HG03378 (cell line): ENCODE results near the gene ZSCAN21.

ENCODE experiments used
- ATAC-seq: cut with Tn5 transposase; IDR thresholded peaks from one replicate; pipeline ENCODE4 v1.9.1; 2021; ENCODE audit warnings: mild to moderate bottlenecking, moderate library complexity; ENCODE audit not compliant: unreplicated experiment

The ZSCAN21 gene

DNA sequence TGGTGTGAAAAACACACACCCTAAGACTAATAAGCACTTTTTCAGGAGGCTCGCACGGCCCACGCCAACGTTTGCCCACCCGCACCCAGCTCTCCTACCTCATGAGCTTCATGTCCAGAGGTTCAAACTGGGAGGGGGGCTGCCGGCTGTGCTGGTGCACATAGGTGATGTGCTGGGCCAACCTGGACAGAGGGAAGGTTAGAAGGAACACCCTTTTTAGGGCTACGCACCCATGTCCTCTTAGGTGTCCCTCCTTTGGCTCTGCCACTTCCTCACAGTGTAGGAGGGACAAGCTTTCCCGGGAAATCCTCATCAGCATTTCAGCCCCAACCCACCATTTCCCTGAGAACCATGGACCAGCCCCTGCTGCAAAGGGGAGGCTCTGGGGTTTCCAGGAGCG, 45.7 kb downstream of the ZSCAN21 start:
- ATAC-seq: no peak

DNA sequence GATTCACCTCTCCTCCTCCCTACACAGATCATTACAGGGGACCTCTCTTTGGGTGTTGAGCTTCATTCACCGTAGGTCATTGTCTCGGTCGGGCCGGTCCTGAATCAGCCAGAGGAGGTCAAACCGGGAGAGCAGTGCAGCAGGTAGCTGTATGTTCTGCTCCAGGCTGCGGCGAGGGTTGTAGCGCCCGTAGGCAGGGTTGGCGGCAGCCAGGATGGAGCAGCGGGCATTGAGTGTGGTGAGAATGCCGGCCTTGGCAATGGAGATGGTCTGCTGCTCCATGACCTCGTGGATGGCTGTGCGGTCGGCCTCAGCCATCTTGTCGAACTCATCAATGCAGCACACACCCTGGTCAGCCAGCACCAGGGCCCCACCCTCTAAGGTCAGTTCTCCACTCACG, 46.1 kb downstream of the ZSCAN21 start:
- ATAC-seq: no peak

DNA sequence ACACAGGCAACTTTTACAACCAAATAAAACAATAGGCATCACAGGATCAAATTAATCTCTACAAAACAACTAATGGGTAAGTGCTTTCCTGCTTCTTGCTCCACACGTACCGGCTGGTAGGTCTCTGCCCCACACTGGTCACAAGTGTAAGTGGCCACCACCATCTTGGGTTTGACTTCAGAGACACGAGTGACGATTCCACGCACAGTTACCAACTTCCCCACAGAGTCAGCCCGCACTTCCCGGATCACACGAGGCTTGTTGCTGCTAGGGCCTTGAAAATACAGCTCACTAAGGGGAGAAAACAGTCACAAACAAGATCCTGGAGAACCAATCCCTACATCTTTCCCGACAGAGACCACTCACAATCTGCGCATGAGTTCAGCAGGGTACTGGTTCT, 49.3 kb downstream of the ZSCAN21 start:
- ATAC-seq: no peak

DNA sequence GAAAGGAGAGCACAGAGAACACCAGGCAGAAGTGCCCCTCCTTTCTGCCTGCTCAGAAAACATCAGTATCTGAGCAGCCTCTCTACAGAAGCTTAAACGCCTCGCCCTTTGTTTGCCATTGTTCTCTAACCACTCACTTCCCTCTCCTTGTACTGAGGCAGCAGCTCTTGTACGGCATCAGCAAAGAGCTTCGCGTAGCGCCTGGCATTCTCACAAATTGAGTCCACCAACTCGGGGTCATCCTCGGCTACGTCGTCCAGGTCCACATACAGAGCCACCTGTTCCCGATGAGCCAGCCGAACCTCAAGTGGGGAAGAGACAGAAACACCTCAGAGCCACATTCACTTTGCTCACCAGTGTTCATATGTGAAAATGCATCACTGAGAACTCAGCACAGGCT, 49.9 kb downstream of the ZSCAN21 start:
- ATAC-seq: no peak

DNA sequence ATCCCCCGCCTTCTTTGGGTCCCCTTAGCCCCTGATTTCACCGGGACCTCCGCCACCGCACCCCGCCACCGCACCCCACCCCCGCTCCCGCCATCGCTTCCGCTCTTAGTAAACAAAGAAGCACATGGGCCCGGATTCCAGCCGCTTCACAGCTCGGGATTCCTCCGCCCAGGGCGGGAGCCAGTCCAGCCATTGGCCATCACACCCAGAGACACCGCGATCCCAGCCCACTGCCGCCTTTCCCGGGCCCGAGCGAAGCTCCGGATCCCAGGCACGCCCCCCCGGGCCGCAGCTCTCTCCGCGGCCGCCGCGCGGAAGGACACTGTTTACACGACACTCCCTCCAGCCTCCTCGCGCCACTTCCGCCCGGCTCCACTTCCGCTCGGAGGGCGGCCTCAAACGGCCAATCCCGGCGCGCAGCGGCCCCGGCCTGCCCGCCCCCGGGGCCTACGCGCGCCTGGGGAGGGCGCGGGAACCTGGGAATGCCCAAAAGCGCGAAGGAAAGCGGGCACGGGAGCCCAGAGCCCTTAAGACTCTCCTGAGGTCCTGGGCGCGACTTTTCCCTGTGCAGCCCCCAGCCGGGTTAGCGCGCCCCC, 50.9 kb downstream of the ZSCAN21 start:
- peak; percentile 61 for ATAC-seq

DNA sequence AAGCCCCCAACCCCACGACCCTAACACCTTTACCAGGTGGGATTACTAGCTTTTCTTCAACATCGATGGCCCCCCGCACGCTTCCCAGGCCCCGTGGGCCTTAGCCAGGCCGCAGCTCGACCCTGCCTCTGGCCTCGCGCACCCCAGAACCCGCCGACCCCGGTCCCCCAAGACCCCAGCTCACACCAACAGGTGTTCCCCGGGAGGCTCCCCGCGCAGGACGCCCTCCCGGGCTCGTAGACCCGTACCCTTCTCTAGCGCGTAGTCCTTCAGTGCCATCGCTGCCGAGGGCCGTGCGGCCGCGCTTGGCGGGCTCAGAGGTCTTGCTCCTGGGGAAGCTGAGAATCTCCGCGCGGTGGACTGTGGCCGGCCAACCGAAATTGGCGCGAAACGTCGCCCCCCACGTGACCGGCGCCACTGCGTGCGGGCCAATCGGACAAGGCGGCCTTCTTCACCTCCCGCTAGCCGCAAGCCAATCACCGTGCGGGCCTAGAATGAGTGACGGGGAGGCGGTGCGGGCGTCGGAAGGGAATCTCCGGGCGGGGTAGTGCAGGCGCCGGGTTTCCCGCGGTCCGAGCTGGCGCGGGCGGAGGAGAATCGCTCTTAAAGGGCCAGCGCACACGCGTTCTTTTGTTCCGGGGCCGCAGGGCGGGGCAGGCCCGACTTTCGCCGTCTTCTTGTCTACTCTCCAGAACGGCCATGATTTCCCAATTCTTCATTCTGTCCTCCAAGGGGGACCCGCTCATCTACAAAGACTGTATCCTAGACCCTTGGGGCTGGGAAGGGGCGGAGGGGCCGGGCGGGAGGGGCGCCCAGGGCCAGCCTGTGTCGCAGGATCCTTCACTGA, 51.7 kb downstream of the ZSCAN21 start, which contains the start of the genes AP4M1 and MCM7:
Gene AP4M1, plus strand, starts transcription at position 628 of the 847 bp plus-strand sequence. Its CDS starts 72 bp downstream, at position 700.
Gene MCM7, minus strand, starts transcription at position 382 of the 847 bp plus-strand sequence. Its CDS starts 103 bp downstream, at position 279.
- peak; percentile 58 for ATAC-seq

DNA sequence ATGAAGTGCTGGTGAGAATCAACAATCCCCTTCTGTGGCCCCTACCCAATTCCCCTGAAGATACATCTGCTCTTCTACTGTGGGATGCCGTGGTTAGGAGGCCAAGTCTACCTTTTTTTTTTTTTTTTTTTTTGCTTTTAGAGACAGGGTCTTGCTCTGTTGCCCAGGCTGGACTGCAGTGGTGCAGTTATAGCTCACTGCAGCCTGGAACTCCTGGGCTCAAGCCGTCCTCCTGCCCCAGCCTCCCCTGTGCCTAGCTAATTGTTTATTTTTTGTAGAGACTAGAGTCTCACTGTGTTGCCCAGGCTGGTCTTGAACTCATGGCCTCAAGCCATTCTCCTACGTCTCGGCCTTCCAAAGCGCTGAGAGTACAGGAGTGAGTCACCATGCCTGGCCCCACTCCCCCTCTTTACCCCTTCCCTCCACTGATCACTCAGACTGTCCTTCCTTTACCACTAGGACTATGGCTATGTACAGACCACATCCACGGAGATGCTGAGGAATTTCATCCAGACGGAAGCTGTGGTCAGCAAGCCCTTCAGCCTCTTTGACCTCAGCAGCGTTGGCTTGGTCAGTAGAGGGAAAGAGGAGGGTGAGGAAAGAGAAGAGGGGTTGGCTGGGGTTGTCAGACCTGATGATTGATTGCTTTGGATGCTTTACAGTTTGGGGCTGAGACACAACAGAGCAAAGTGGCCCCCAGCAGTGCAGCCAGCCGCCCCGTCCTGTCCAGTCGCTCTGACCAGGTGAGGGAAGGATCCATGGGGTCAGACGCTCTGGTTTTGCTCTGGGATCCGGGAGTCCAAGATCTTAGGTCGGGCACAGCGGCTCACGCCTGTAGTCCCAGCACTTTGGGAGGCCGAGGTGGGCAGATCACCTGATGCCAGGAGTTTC, 53.6 kb downstream of the ZSCAN21 start:
- ATAC-seq: no peak

DNA sequence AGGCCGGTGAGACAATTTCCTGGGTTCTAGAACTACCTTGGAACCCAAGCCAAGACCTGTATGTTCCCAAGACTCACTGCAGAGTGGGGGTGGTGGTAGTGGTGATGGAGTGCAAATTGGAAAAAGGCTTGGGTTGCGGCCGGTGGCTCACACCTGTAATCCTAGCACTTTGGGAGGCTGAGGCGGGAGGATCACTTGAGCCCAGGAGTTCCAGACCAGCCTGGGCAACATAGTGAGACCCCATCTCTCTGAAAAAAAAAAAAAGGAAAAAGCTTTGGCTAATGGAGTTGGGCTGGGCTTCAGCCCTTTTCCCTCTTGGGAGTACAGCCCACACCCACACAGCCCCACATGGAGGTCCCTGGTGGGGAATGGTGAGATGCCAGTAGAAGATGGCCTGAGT, 56.0 kb downstream of the ZSCAN21 start:
- no peak for ATAC-seq

DNA sequence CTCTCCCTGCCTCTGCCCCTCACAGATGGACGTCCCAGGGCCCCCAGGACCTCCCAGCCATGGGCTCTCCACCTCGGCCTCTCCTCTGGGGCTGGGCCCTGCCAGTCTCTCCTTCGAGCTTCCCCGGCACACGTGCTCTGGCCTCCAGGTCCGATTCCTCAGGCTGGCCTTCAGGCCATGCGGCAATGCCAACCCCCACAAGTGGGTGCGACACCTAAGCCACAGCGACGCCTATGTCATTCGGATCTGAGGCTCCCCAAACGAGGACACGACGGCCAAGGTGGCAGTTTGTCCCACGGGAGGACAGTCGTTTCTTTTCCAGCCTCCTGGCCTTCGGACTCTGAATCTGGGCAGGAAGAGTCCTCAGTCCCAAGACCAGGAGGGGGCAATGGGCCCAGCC, 57.1 kb downstream of the ZSCAN21 start:
- ATAC-seq: no peak

DNA sequence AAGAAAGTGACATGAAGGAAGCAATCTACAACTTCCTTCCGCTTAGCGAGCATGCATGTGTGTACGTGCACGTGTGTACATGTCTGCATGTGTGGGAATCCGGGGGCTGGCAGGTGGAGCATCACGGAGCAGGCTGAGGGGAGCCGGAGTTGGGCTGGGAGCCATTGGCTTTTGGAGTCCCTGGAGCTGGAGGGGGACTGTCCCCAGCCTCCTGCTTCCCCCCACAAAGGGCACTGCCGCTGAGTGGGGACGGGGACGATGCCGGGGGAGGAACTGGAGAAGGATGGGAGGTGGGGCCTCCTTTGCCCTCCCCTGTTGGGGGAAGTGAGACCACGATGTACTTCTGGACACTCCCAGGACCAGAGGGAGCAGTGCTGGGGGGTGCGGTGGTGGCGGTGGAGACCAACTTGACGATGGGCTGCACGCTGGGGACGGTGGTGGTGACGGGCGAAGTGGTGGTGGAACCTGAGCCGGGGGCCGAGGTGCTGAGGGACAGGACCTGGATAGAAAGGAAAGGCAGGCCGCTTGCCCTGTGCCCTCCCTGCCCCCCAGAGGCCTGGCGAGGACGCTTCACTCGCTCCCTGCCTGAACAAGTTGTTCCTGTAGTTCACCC, 57.7 kb downstream of the ZSCAN21 start:
- no peak for ATAC-seq

DNA sequence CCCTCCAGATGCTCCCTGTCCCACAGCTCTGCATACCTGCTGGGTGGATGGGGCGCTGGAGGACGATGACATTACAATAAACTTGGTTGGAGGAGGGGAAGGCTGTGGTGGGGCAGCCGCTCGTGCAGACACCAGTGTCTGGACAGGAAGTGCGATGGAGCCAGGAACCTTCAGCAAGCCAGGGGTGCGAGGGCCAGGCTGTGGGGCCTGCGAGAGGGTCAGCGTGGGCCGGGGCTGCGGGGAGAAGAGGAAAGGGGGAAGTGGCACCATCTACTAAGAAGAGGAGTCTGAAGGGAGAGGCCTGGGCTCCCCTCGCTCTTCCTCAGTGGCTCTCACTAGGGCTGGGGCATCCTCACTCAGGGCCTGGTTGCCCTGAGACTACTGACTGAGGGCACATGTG, 58.3 kb downstream of the ZSCAN21 start:
- no peak for ATAC-seq

DNA sequence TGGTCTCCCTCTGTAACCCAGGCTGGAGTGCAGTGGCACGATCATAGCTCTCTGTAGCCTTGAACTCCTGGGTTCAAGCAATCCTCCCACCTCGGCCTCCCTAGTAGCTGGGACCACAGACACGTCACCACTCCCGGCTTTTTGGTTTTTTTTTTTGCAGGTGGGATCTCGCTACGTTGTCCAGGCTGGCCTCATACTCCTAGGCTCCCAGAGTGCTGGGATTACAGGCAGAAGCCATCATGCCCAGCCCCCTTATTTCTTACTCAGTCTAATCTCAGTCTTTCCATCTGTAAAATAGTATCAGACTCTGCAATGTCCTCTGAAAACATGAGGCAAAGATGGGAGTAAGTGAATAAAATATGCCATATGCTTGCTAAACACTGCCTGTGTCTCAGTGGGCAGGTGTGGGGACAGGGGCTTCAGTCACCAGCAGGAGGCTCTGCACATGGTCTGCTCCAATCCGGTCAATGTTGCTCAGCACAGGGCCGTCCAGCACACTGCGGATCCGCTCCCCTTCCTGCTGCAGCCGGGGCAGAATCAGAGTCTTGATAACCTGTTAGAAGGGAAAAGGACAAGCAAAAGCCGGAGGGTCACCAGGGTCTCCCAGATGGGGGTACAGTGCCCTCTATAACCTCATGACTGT, 60.1 kb downstream of the ZSCAN21 start:
- no peak for ATAC-seq

DNA sequence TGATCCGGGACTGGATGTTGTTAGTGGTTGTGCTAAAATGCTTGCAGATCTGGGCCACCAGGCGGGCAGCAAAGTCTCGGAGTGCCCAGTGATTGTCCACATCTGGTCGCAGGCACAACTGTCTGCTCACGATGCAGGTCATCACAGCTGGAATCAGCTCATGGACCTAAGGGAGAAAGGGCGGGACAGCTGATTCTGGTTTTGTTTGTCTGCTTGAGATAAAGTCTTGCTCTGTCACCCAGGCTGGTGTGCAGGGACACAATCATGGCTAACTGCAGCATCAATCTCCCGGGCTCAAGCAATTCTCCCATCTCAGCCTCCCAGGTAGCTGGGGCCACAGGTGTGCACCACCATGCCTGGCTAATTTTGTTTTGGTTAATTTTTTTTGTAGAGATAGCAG, 61.6 kb downstream of the ZSCAN21 start:
- ATAC-seq: no peak

DNA sequence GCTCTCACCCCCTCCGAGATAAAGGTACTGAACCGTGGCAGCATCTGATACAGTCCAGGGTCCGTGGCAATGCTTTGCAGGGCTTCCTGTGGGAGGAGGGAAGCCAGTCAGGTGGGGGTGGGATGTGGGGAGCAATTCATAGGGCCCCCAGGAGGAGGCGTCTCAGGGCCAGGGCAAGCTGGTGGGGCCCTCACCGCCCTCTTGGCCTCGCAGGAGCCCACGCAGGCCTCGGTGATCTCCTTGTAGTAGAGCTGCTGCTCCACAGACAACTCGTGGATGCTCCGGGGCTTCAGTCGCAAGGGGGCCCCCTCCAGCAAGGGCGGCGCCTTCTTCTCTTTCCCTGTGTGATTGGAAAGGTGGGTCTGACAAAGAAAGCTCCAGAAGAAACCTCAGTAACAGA, 62.3 kb downstream of the ZSCAN21 start:
- no peak for ATAC-seq
